AG08395 (cell line): Measurements from ENCODE around the gene STN1.

Source experiments
- DNase-seq: peaks from one replicate; pipeline ENCODE4 v3.0.0; 2012; ENCODE audit warnings: mixed read lengths, low spot score

STN1 gene

DNA sequence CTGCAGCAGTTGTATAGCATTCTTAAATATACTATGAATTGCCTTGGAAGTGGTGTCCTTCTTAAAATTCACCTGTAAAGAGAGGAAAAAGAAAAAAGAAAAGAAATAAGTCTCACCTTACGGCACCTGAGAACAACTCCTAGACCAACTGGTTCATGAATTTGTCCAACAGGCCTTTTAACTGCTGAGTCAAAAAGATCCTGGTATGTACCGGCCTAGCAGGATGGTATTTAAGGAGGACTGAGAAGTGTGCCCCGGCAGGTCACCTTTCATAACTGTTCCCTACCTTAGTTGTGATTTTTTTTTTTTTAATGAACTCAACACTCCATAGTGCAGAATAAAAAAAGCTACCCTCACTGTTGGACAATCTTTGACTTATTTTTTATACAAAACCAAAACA, 25.8 kb downstream of the STN1 start:
- no peak for DNase-seq

DNA sequence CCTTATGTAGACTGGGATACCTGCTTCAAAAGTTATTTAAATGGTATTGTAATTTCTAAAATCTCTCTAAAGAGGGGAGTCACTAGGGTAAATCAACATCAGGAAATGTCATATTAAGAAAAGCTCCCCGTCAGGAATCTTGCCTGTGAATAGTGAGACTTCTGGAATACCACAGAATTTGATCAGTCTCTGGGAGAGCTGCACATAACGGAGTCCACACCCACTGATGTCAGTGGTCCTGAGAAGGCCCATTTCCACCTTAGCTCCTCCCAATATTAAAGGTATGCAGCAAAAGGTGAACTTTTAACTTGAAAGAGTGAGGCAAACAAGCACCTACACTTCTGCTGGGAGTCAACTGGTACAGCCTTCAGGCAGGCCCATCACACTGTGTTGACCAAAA, 27.3 kb downstream of the STN1 start:
- DNase-seq, result no peak

DNA sequence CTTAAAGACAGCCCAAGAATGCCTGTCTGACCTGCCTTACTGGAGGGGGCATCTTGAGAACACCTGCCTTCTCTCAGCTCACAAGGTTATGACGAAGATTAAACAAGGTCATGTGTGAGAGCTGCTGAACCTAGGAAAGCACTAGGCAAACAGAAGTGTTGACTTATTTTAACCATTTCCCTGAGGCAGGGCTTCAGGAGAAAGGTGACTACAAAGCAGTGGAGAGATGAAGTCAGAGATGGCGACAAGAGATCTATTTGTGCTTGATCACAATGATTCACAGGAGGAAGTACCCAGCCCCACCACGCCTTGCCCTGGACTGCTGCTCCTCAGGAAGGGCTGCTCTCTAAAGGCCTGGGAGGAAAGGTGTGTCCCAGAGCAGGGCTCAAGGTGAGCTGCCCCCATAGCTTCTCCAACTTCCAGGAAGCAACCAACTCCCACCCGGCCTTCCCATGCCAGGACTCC, 27.8 kb downstream of the STN1 start:
- DNase-seq, result no peak

DNA sequence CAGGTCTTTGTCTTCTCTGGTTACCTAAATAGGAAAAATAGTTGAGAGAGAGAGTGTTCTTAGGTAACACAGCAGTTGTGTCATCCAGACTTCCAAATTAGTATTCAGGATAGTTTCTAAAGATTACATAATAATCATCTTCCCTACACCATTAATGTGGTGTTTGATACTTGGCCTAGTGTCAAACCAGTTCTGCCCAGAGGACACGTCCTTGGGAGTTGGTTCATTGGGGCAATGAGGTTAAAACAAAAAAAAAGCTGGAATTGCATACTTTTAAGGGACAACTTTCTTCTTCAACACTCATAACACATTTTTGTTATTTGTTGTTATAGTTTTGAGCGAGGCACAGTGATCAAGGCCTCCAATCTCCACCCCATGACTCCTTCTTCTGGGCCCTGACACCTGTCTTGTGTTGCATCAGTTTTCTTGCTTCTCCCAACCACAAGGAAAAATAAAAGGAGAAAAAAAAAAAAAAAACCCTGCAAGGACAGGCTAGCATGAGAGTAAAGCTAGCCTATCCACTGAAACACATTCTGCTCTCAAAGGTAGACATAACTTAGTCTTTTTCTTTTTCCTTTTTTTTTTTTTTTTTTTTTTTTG, 28.8 kb downstream of the STN1 start:
- DNase-seq, result no peak

DNA sequence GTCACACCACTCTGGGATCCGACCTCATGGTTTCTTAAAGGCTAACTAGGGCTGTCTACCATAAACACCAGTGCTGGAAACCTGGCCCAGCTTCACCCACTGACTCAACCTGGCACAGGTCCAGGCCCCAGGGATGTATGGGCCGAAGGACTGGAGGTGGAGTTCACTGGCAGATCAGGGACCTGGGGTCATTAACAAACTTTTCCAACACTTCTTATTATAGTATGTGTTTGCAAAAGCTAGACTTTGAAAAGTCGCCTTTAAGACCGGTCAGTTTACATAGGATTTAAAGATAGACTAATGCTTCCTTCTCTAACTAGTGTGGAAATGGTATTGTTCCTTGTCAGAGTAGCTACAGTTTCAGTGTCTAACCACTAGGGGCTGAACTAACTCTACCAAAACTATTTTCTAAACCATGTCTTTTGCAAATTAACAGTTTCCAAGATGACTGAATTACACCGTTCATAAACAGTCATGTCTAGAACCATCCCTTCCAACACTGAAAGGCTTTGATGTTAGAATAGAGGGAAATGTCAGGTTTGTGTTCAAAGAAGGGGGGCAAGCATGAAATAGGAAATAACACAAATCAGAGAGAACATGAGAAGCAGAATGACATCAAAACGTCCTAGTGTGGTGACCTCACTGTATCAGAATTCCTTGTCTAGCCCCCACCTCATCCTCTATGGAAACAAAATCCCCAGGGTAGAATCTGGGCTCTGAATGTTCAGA, 29.7 kb downstream of the STN1 start:
- peak; percentile 72 for DNase-seq

DNA sequence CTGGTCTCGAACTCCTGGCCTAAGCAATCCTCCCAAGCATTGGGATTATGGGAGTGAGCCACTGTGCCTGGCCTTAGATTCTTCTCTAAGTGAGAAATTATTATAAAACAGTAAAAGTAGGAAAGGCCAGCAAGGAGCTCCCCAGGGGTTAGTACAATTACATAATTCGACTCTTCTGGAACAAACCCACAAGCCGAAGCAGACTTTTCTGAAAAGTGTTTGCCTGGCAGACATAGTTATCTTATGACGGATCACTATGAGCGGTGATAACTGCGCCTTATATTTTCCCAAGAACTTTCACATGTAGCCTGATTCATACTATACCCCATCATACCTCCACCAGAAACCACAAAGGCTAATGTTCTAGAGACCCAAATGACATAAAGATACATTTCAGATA, 32.4 kb downstream of the STN1 start:
- no peak for DNase-seq

DNA sequence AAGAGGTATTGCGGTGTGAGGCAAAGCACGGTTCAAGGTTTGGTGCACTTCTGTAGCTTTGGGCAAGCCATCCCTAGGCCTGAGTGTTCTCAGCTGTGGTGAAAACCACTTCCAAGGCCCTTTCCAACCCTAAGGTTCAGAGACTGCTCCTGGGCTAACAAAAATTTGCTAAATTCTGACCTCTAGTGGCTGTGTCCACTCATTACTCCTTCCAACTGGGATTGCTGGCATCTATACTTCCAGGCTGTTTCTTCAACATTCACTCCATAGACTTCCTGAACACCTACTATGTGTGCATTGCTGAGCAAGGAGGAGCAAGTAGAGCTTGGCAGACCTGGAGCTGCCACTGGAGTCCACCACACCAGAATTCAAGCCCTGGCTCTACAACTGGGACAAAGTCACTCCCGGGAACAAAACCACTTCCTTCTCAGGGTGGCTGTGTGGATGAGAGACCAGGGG, 33.3 kb downstream of the STN1 start:
- DNase-seq, result peak; percentile 82

DNA sequence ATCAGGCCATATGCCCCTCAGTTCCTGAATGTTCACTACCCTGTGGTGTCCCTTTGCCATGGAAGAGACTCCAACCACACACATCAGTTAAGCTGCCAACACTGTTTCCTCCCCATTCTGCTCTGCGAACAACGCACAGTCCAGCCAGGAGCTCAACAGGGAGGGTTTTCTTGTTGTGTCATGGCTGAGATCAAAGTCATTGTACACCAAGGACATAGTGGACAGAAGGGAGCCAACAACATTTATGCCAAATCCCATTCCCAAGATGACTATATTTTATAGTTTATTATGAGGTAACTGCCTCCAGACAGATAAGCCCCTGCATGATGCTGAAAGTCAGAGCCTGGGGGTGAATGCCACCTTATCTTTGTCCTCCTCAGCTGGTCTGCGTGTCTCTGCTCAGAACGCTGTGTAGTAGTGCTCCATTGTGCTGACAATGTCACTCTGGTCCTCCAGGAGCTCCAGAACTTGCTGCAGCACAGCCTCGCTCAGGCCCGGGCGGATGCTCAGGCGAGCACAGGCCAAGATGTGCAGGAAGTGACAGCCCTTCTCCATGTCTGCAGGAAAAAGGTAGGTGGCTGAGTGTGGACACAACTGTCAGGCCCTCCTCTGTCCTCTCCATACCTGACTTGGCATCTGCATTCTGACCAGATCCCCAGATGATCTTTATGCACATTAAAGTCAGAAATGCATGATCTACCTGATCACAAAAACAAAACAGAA, 35.5 kb downstream of the STN1 start:
- no peak for DNase-seq

DNA sequence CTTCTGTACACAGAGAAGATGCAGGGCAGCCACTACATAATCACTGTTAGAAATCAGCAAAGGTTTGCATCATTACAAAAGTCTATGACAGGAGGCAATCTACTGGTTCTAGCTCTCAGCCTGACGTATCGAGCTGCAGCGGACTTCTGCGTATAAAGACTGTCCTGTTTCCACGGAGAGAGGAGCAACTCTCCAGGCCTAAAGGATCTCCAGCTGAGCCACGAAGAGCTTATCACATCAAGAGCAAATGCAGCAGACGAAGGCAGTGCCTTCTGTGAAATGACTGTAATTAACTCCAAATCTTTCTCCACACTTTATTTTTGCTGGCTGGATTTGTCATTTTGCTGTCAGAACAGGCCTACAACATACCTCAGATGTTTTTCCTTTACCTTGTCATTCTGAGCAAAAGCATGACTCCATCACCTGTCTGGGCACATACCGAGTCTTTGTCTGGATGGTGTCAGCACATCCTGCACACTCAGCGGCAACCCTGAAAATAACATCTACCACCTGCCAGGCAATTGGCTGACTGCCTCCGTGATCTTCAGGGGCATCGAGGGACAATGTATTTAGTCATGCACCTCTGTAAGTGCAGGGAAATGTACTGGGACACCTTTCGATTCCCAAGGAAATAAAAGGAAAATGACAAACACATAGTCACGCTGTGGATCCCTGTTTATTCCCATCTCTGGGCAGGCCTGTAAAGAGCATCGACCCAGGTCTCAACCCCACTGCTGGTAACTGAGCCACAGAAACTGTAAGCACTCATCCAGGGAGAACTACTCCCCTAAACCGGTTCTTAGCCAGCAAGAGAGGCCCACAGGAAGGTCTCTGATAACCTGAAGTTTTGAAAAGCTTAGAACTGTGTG, 36.3 kb downstream of the STN1 start:
- DNase-seq, result no peak

DNA sequence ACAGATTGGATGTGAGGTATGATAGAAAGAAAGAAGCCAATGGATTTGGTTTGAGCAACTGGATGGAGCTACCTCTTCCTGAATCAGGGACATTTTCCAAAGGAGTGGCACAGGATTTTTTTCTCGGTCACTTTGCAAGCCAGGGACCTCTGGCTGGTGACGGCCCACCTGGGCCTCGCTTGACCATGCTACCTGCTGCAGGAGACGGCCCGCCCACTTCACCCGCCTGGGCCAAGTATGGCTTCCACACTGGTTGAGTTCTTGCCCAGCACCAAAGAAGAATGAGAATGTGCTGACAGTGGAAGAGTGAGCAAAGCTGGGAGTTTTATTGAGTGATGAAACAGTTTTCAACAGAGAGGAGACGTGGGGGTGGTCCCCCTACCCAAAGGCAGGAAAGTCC, 38.2 kb downstream of the STN1 start:
- DNase-seq, result no peak

DNA sequence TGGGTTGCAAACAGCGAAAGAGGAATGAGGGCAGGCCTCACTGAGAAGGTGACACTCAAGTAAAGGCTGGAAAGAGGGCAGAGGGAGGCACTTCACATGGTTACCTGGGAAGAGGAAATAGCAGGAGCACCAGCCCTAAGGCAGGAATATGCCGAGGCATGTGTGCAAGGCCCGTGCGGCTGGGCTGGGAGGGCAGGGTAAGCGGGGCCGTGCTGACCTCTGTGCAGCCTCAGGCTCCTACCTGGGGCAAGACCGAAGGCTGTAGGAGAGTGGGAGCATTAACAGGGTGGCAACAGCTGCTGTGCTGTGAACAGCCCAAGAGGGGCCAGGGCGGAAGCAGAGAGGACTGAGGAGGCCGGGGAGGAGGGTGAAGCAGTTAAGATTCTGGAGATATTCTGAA, 38.6 kb downstream of the STN1 start:
- no peak for DNase-seq

DNA sequence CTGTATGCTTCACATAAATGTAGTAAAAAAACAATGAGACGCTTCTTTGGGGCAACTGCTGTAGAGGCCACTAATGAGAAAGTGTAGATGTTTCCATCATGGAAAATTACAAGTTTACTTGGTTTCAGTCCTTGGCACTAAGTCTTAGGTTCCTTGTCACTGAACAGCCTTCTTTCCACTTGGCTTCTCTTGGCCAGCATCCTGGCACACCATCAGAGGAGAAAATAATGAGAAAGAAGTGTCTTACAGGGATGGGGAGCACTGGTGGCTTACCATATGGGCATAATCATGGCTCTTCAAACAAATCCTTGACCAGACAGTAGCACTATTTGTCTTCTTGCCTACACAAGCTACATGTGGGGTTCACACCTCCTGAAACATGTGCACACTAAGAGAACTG, 40.1 kb downstream of the STN1 start:
- DNase-seq, result no peak

DNA sequence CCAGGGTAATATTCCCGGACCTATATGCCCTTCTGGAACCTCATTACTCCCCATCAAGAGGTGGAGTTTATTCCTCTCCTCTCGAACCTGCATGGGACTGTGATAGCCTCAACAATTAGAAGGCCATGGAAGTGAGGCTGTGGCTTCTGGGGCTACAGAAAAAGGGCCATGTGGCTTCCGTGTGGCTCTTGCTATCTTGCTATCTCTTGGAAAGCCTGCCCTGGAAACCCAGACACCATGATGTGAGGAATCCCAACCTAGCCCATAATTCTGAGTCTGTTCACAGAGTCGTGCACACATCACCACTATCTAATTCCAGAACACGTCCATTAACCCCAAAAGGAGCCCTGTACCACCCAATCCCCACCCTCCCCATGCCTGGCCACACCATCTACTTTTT, 41.8 kb downstream of the STN1 start:
- no peak for DNase-seq

DNA sequence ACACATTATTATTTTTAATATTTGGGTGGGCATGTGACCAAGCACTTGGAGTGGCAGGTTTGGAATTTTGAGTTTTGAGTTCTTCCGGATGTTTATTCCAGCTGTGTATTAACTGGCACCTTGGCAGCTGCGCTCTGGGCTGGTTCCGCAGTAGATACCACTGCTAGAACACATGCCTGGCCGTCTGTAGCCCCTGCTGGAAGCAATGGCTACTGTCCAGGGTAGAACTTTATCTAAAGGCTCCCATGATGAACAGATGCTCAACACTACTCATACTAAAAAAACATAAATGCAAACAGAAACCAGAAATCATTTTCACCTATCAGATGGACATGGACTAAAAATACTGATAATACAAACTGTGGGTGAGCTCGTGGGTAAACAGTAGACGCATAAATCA, 43.3 kb downstream of the STN1 start:
- no peak for DNase-seq

DNA sequence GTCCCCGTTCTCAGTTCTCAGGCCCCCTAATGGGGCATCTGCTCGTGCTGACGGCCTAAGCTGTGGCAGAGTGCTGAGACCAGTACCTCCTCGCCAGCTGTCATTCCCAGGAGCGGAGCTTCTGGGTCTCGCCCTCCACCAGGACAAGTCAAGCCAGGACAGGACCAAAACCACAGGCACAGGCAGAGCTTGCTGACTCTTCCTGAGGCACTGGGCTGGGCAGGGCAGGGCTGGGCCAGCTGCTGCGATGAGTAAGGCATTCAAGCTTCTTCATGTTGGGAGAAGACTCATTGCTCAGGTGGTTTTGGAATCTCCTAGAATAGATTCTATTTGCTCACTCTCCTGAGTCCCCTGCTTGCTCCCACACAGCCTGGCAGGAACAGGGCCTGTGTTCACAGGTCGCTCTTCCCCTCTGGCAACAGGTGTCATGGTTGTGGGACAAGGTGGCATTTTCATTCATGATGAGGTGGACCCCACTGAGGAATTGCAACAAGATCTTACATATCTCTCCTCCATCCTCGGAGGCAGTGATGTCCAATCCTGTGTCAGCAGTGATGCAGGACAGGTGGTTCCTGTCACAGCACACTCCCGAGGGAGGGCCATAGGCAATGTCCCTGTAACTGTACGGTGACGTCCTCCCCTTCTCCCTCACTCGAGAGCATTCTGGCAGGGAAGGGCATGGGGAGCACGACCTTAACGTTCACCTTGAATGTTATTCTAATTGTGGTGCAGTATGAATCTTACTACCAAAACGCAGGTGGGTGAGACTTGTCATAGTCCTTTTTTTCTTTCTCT, 45.6 kb downstream of the STN1 start:
- peak; percentile 26 for DNase-seq

DNA sequence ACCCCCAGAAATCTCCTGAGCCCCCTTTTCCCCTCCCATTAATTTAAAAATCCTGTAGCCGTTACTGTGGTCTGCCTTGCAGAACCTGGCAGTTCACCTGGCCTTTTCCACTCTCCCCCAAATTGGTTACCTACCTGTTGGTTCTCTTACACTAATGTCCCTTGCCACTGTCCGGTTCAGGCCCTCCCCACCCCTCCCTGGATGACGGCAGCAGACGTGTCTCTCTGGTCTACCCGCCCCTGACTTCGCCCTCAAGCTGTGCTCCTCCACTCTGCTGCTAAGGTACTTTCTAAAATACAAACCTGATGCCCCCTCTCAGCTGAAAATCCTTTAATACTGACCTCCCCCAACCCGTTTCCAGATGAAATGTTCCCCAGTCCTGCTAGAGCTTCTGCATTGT, 47.0 kb downstream of the STN1 start:
- DNase-seq, result no peak

DNA sequence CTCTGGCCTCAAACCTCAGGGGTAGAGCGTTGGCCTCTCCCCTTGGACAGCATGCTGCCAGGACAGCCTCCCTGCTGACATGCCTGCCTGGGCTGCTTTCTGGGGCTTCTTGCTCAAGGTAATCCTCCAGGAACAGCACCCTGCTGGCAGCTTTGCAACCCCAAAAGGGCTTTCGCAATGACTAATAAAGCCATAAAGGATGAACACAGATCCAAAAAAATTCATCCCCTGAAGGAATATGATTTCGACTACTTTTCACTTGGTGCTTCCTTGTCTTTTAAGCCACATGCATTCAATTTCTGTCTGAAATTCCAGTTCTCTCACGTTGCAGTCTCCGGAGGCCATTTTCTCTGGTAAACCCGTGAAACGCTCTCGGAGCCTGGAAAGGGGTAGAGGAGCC, 47.5 kb downstream of the STN1 start:
- DNase-seq, result peak; percentile 67

DNA sequence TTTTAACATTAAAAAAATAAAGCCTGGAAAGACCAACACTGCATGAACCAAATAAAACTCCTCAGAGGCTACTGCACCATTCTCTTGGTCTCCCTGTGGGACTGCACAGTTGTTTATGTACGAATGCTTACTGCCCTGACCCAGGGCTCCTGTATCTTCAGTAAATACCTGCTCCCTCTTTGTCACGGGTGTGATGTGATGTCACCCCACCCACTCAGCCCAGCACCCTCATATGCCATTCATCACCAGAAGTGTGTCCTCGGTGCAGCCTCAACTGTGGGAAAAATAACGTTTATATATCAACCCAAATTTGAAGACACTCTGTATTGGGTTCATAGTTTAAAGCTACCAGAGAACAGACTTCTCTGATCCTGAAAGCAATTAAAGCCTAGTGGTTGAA, 48.6 kb downstream of the STN1 start:
- no peak for DNase-seq

DNA sequence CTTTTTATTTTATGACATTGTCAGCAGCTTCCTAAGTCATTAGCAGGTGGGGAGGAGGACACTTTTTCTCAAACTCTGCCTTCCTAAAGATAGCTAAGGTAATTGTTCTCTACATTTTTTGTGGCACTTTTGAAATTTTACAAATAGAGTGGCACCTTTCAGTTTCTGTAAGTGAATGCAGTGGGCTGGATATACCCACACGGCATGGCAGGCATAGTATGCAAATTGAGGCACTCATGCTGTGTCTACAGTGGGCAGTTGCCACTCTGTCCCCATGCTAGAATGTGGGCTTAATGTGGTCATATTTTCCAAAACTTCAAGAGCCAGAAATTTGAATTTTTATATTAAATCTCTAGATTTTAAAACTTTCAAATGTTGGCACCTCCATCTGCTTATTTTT, 49.8 kb downstream of the STN1 start:
- DNase-seq, result no peak

DNA sequence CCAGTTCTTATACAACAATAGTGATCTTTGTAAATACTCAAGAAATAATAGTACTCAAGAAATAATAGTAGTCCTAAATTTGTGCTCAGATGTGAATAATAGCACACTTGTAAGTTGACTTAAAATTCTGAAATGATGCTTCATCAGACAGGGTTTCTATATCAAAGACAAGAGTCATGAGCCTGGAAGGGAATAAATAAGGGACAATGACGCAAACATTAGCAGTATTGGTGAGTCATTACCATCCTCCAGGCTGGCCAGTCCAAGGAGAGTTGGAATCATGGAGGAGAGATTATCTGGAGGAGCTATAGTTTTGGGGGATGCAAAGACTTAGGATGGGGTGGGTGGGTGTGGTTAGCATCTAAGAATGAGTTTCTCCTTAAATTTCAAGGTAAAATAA, 56.5 kb downstream of the STN1 start:
- peak; percentile 53 for DNase-seq
